Lung (tissue), 12 donors: ENCODE measurements around the gene ACAA1. TPM values are rescaled to one million over a fixed set of nuclear protein-coding genes. Genes with fewer than 3 reads are reported as not detected.

ENCODE experiments used
- ATAC-seq: fragments of 200-7000 bp; cut with Tn5 transposase; one replicate; pipeline ENCODE4 v1.9.1; 2020; ENCODE audit warnings: moderate number of reproducible peaks; ENCODE audit not compliant: insufficient read depth, low FRiP score
- DNase-seq, 3 donors: peaks; one replicate each; pipeline ENCODE4 v3.0.0-alpha.2; 2013 to 2017
- H3K27ac ChIP-seq, 2 donors: one replicate each; pipeline ENCODE4 v1.5.1; 2013; ENCODE audit warnings: mild to moderate bottlenecking in 2 of 2, moderate library complexity in 2 of 2, control low read depth in 1 of 2, inconsistent platforms in 1 of 2, low read depth in 1 of 2, low read length in 1 of 2
- H3K27me3 ChIP-seq, 3 donors: one replicate each; pipeline ENCODE4 v1.5.1; 2013; ENCODE audit warnings: low read length in 2 of 3; ENCODE audit not compliant: control insufficient read depth in 3 of 3, insufficient read depth in 3 of 3
- H3K36me3 ChIP-seq, 4 donors: one replicate each; pipeline ENCODE4 v1.5.1; 2013; ENCODE audit warnings: low read length in 4 of 4, mild to moderate bottlenecking in 1 of 4, moderate library complexity in 1 of 4; ENCODE audit not compliant: control insufficient read depth in 4 of 4, insufficient read depth in 4 of 4
- H3K4me1 ChIP-seq, 5 donors: one replicate each; pipeline ENCODE4 v1.5.1; 2013; ENCODE audit warnings: low read length in 5 of 5, mild to moderate bottlenecking in 2 of 5, moderate library complexity in 1 of 5; ENCODE audit not compliant: control insufficient read depth in 5 of 5, insufficient read depth in 5 of 5
- H3K4me3 ChIP-seq: one replicate; pipeline ENCODE4 v1.5.1; 2013; ENCODE audit warnings: mild to moderate bottlenecking, control low read depth, moderate library complexity
- H3K9ac ChIP-seq, 2 donors: one replicate each; pipeline ENCODE4 v1.5.1; 2013; ENCODE audit warnings: low read length in 2 of 2, control low read depth in 1 of 2; ENCODE audit not compliant: insufficient read depth in 1 of 2
- H3K9me3 ChIP-seq, 4 donors: one replicate each; pipeline ENCODE4 v1.5.1; 2013; ENCODE audit warnings: low read length in 3 of 4, mild to moderate bottlenecking in 1 of 4, moderate library complexity in 1 of 4; ENCODE audit not compliant: control insufficient read depth in 4 of 4, insufficient read depth in 3 of 4
- WGBS, 2 donors: extraction: QIAGEN DNeasy Blood & Tissue Kit; methylation state at CpG; one replicate each; pipeline ENCODE4 v1.1.7; 2013; 5-methylcytosine and 5-hydroxymethylcytosine counted together
- polyA plus RNA-seq, 2 donors: library from polyadenylated mRNA; stranded (reverse); fragments of 200-250 nt; gene quantifications; one replicate each; pipeline ENCODE4 v1.2.1, GENCODE V29; 2013
- total RNA-seq, 2 donors: library from RNA; depleted of rRNA in 1 of 2; stranded (reverse); fragments of >200 nt in 1 of 2; gene quantifications; one replicate each; pipeline ENCODE4 v1.2.1, GENCODE V29; 2014 to 2021
- TF ChIP-seq, protein P1 (sequence below): IDR thresholded peaks from 2 replicates; pipeline ENCODE4 v1.5.1; 2012; ENCODE audit warnings: mild to moderate bottlenecking; ENCODE audit errors: control extremely low read depth, extremely low read depth
- donor health status: control.
- donor health status: control.
- donor health status: Bipolar disorder and iron deficiency.
- donor health status: healthy.
- donor health status: DM: yes; HTN: yes; CAD: no.

ACAA1 gene
- total and polyA plus RNA-seq, 4 donors: 50.1 to 112 (median 89.0) TPM

GRCh38 chr3:38171622-38172021, 34.7 kb upstream of the ACAA1 start:
- peaks cover 0 to 17% (median 5%) of the 10 kb centered on the region in 5 donors for H3K4me1 ChIP-seq
- no peaks in the 10 kb centered on the region for H3K27me3 ChIP-seq
- DNase-seq: no peak
- no peaks in the 10 kb centered on the region for H3K36me3 ChIP-seq
- no peak overlapping the region for H3K9ac ChIP-seq
- 91 to 92% methylated on average over 2 of the region's 2 CpGs for WGBS, 2 donors
- no peaks in the 10 kb centered on the region for H3K9me3 ChIP-seq
- TF ChIP-seq, protein P1, sequence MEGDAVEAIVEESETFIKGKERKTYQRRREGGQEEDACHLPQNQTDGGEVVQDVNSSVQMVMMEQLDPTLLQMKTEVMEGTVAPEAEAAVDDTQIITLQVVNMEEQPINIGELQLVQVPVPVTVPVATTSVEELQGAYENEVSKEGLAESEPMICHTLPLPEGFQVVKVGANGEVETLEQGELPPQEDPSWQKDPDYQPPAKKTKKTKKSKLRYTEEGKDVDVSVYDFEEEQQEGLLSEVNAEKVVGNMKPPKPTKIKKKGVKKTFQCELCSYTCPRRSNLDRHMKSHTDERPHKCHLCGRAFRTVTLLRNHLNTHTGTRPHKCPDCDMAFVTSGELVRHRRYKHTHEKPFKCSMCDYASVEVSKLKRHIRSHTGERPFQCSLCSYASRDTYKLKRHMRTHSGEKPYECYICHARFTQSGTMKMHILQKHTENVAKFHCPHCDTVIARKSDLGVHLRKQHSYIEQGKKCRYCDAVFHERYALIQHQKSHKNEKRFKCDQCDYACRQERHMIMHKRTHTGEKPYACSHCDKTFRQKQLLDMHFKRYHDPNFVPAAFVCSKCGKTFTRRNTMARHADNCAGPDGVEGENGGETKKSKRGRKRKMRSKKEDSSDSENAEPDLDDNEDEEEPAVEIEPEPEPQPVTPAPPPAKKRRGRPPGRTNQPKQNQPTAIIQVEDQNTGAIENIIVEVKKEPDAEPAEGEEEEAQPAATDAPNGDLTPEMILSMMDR: no peak
- no peak overlapping the region for H3K4me3 ChIP-seq
- no peak for ATAC-seq
- H3K27ac ChIP-seq: no peak overlapping the region

DNA sequence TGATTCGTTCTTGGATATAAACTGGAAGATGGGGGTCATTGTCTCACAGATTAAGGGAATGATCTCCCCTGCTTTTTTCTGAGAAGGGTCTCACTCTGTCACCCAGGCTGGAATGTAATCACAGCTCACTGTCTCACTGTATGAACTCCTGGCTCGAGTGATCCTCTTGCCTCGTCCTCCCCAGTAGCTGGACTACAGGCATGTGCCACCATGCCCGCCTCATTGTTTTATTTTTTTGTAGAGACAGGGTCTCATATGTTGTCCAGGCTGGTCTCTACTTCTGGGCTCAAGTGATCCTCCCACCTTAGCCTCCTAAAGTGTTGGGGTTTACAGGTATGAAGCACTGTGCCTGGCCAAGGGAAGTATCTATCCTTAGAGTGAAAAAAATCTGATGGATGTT, 33.8 kb upstream of the ACAA1 start:
- Histone ChIP-seq H3K27me3 (no peaks in the 10 kb centered on the region), H3K27ac (no peak overlapping the region), H3K4me1 (peaks cover 0 to 17% (median 5%) of the 10 kb centered on the region in 5 donors), H3K9ac (no peak overlapping the region), H3K4me3 (no peak overlapping the region), H3K9me3 (no peaks in the 10 kb centered on the region), H3K36me3 (no peaks in the 10 kb centered on the region)
- WGBS, 2 donors: 93 to 96% methylated on average over 4 of the region's 4 CpGs
- DNase-seq (no peak), ATAC-seq (no peak)
- TF ChIP-seq, protein P1: no peak

- Histone ChIP-seq H3K27ac (no peak overlapping the region), H3K4me1 (peaks cover 0 to 15% (median 5%) of the 10 kb centered on the region in 5 donors), H3K4me3 (no peak overlapping the region), H3K27me3 (no peaks in the 10 kb centered on the region), H3K9ac (no peak overlapping the region), H3K36me3 (no peaks in the 10 kb centered on the region), H3K9me3 (no peaks in the 10 kb centered on the region)
- TF ChIP-seq, protein P1: no peak
- 69 to 84% methylated on average over 1 of the region's 1 CpG for WGBS, 2 donors
- DNase-seq (no peak), ATAC-seq (no peak)
Observed at GRCh38 chr3:38169027-38169317, 32.0 kb upstream of the ACAA1 start.
